Coronary artery (tissue), 2 donors: ENCODE results near the gene DDX46.
"Not testable (repeated sequence)": the region's sequence is repeated elsewhere in the genome, so short reads cannot be mapped to it uniquely, and the experiment has no call there.

ENCODE experiments used
- DNase-seq: peaks from one replicate; pipeline ENCODE4 v3.0.0-alpha.2; 2017; ENCODE audit warnings: low spot score
- H3K27ac ChIP-seq, 2 donors: fragments of 200-600 bp; sonication (generic); one replicate each; pipeline ENCODE4 v1.5.1; 2016 to 2019
- H3K4me3 ChIP-seq: fragments of 200-600 bp; sonication (generic); 2 replicates; pipeline ENCODE4 v1.5.1; 2016; ENCODE audit warnings: mild to moderate bottlenecking, moderate library complexity
- CTCF ChIP-seq: fragments of 200-600 bp; sonication (generic); IDR thresholded peaks from one replicate; pipeline ENCODE4 v1.5.1; 2019; ENCODE audit warnings: antibody characterized with exemption

DDX46 gene

GRCh38 chr5:134844252-134844651 is 85.7 kb downstream of the DDX46 start:
- H3K27ac ChIP-seq: no peak overlapping the region
- no peak for DNase-seq
- TF ChIP-seq CTCF: no peak

GRCh38 chr5:134845335-134845851 is 86.8 kb downstream of the DDX46 start:
- DNase-seq: no peak
- Histone ChIP-seq H3K4me3 (peak overlapping the region; percentile 75), H3K27ac (peak overlapping the region; percentile 89 to 90)
- no peak for TF ChIP-seq CTCF

More at GRCh38 chr5:134844252-134844651, 85.7 kb downstream of the DDX46 start:
- H3K4me3 ChIP-seq: no peak overlapping the region

- peak; percentile 96 for DNase-seq
- TF ChIP-seq CTCF: no peak
Observed at GRCh38 chr5:134845852-134846640, 87.5 kb downstream of the DDX46 start, which contains the start of gene C5orf24. C5orf24 (plus strand) TSS chr5:134845968; CDS start chr5:134854901, 8,933 bp downstream.

GRCh38 chr5:134846641-134846960 is 88.0 kb downstream of the DDX46 start:
- no peak for TF ChIP-seq CTCF
- DNase-seq: no peak
- H3K27ac ChIP-seq: peak overlapping the region; percentile 89 to 90
- peak overlapping the region; percentile 75 for H3K4me3 ChIP-seq

More at GRCh38 chr5:134845852-134846640, 87.5 kb downstream of the DDX46 start, which contains the start of gene C5orf24:
- Histone ChIP-seq H3K27ac (peak within 1 kb of the TSS; percentile 89 to 90), H3K4me3 (peak within 1 kb of the TSS; percentile 75)

- H3K4me3 ChIP-seq, H3K27ac ChIP-seq, DNase-seq: not testable (repeated sequence)
Observed at GRCh38 chr5:134849434-134849933, 90.9 kb downstream of the DDX46 start.

- TF ChIP-seq CTCF: no peak
- Histone ChIP-seq H3K4me3 (no peak overlapping the region), H3K27ac (peak overlapping the region in 1 of 2 donors; percentile 1)
- DNase-seq: no peak
Observed at GRCh38 chr5:134851307-134851923, 92.8 kb downstream of the DDX46 start.

- DNase-seq, H3K4me3 ChIP-seq, H3K27ac ChIP-seq: not testable (repeated sequence)
Observed at GRCh38 chr5:134856465-134856864, 97.9 kb downstream of the DDX46 start.
